ENCODE results near the gene TMEM184A. TPM values are rescaled to one million over a fixed set of nuclear protein-coding genes. Genes with fewer than 3 reads are reported as not detected.

TMEM184A gene
- total and polyA plus RNA-seq, 2 of the 13 experiments (the other 11 are each of a cell fraction or from before 2014, with no cell fraction given): 9.5 to 20.4 TPM

GRCh38 chr7:1555046-1555812 lies 776 bp downstream of the TMEM184A start (continued):
- peak; percentile 38; the same call in 1 of the 2 replicates for TF ChIP-seq ZNF563 (CRISPR knock-in tag; IDR thresholded peaks at IDR 0.05)
- no peak for TF ChIP-seq ZBTB43 (CRISPR knock-in tag; conservative IDR thresholded peaks at IDR 0.05)
- no peak for TF ChIP-seq TP53 (CRISPR knock-in tag; conservative IDR thresholded peaks at IDR 0.05)
- peak; percentile 50; the same call in 1 of the 2 replicates for TF ChIP-seq ARID4A (CRISPR knock-in tag; IDR thresholded peaks at IDR 0.05; ENCODE audit: borderline replicate concordance)
- TF ChIP-seq PAF1 (CRISPR knock-in tag; IDR thresholded peaks at IDR 0.05): no peak
- TF ChIP-seq ZKSCAN8 (CRISPR knock-in tag; IDR thresholded peaks at IDR 0.05; ENCODE audit: borderline replicate concordance): no peak
- no peak for TF ChIP-seq ZNF841 (CRISPR knock-in tag; IDR thresholded peaks at IDR 0.05; ENCODE audit: borderline replicate concordance)
- no peak for TF ChIP-seq ZNF816 (CRISPR knock-in tag; IDR thresholded peaks at IDR 0.05; ENCODE audit: borderline replicate concordance)
- TF ChIP-seq ZNF276 (CRISPR knock-in tag; IDR thresholded peaks at IDR 0.05; ENCODE audit: low read depth): no peak
- TF ChIP-seq FLYWCH1 (CRISPR knock-in tag; IDR thresholded peaks at IDR 0.05): no peak
- no peak for TF ChIP-seq NFKB2 (CRISPR knock-in tag; IDR thresholded peaks at IDR 0.05; ENCODE audit: borderline replicate concordance)
- no peak for TF ChIP-seq ZMAT5 (CRISPR knock-in tag; IDR thresholded peaks at IDR 0.05; ENCODE audit: borderline replicate concordance, low read depth)
- no peak for TF ChIP-seq ZNF691 (CRISPR knock-in tag; IDR thresholded peaks at IDR 0.05; ENCODE audit: borderline replicate concordance, low read depth)
- no peak for TF ChIP-seq NR2F6 (IDR thresholded peaks at IDR 0.05)
- peak; percentile 39; the same call in 1 of the 2 replicates for TF ChIP-seq NR2F6 (CRISPR knock-in tag; IDR thresholded peaks at IDR 0.05)
- TF ChIP-seq ZNF883 (CRISPR knock-in tag; IDR thresholded peaks at IDR 0.05; ENCODE audit: not compliant biosample characterization): no peak
- no peak for TF ChIP-seq ATAD3A (CRISPR knock-in tag; IDR thresholded peaks at IDR 0.05)
- TF ChIP-seq ZBTB2 (CRISPR knock-in tag; IDR thresholded peaks at IDR 0.05; ENCODE audit: low read depth): 0 out of 2 replicates have a peak, but pooled peaks have one; percentile 44
- no peak; the same call in 1 of the 2 replicates for TF ChIP-seq THAP11 (CRISPR knock-in tag; IDR thresholded peaks at IDR 0.05)

Measured in HepG2 (cell line).